A549 (cell line): ENCODE measurements around the gene PCNT. TPM values are rescaled to one million over a fixed set of nuclear protein-coding genes. Genes with fewer than 3 reads are reported as not detected.

Experiments used
- ATAC-seq, 2 experiments: fragments of 200-7000 bp in 1 of 2; fragments of >200 bp in 1 of 2; cut with Nextera tagmentation in 1 of 2; cut with Tn5 transposase in 1 of 2; 3 replicates each; pipeline versions ENCODE4 v1.8.0 to v1.9.1; 2018 to 2020; ENCODE audit warnings: mild to moderate bottlenecking in 1 of 2, moderate library complexity in 1 of 2
- CTCF ChIA-PET: fragments of 300-600 bp; sonication (Branson Sonifier 250); formaldehyde crosslinking; extraction: SDS; loops from one replicate; lab custom pipeline; 2021; ENCODE audit warnings: antibody characterized with exemption, inconsistent platforms; lab: Yijun Ruan, JAX
- POLR2A ChIA-PET: fragments of 350-600 bp; formaldehyde crosslinking; extraction: SDS; loops from one replicate; lab custom pipeline; 2021; ENCODE audit warnings: antibody characterized with exemption, inconsistent platforms; lab: Yijun Ruan, JAX
- DNase-seq, 2 experiments: peaks; one replicate each; pipeline versions ENCODE4 v3.0.0 to v3.0.0-alpha.2; 2011 to 2016; ENCODE audit warnings: low read depth in 1 of 2, low spot score in 1 of 2
- FAIRE-seq: peaks from 2 replicates; lab custom pipeline; 2011; peaks lifted over from hg19 to GRCh38; lab: Jason Lieb, UNC
- H3K27ac ChIP-seq, 2 experiments: fragments of >200 bp; sonication (Bioruptor Twin); formaldehyde crosslinking; 3 replicates each; pipeline ENCODE4 v1.5.1; 2016 to 2017
- H3K4me1 ChIP-seq: fragments of >200 bp; sonication (Bioruptor Twin); formaldehyde crosslinking; 3 replicates; pipeline ENCODE4 v1.6.1; 2016
- H3K4me2 ChIP-seq: fragments of >200 bp; sonication (Bioruptor Twin); formaldehyde crosslinking; 3 replicates; pipeline ENCODE4 v1.6.1; 2016
- H3K4me3 ChIP-seq: fragments of >200 bp; sonication (Bioruptor Twin); formaldehyde crosslinking; 3 replicates; pipeline ENCODE4 v1.5.1; 2016
- H3K9me3 ChIP-seq: fragments of >200 bp; sonication (Bioruptor Twin); formaldehyde crosslinking; 3 replicates; pipeline ENCODE4 v1.6.1; 2016
- FOSB ChIP-seq: fragments of 250-450 bp; sonication (Bioruptor Pico); IDR thresholded peaks from 2 replicates; pipeline ENCODE4 v1.5.0; 2020; ENCODE audit warnings: mild to moderate bottlenecking, moderate library complexity
- GATA3 ChIP-seq: IDR thresholded peaks from 2 replicates; pipeline ENCODE4 v1.6.1; 2012; ENCODE audit warnings: borderline replicate concordance
- HDAC2 ChIP-seq: fragments of 200-600 bp; sonication (generic); IDR thresholded peaks from 2 replicates; pipeline ENCODE4 v1.6.1; 2016
- HOXA7 ChIP-seq: fragments of 250-450 bp; sonication (Bioruptor Pico); IDR thresholded peaks from 2 replicates; pipeline ENCODE4 v1.5.0; 2020; ENCODE audit warnings: mild to moderate bottlenecking, moderate library complexity
- JUN ChIP-seq, 2 experiments: fragments of >200 bp; sonication (Bioruptor Twin); formaldehyde crosslinking; IDR thresholded peaks; 2 replicates in 1 of 2; 3 replicates in 1 of 2; pipeline ENCODE4 v1.6.1; 2016 to 2017
- MYC ChIP-seq: IDR thresholded peaks from 2 replicates; pipeline ENCODE4 v1.6.1; 2012; ENCODE audit warnings: mild to moderate bottlenecking, inconsistent platforms, low read length, improper control_type of control experiment, borderline replicate concordance
- RCOR1 ChIP-seq: fragments of 150-350 bp; IDR thresholded peaks from 2 replicates; pipeline ENCODE4 v1.6.1; 2014; ENCODE audit warnings: antibody characterized with exemption, low read length, low read depth
- ZFP36 ChIP-seq: fragments of 450-650 bp; IDR thresholded peaks from 2 replicates; pipeline ENCODE4 v1.6.1; 2014; ENCODE audit warnings: borderline replicate concordance; ENCODE audit not compliant: partially characterized antibody
- WGBS: methylation state at CpG from one replicate; pipeline ENCODE4 v1.1.6; 2017; ENCODE audit errors: missing lambda C conversion rate; 5-methylcytosine and 5-hydroxymethylcytosine counted together
- polyA plus RNA-seq, 4 experiments: library from polyadenylated mRNA; depleted of rRNA in 3 of 4; stranded (reverse); fragments of >200 nt; fragmentation: RNase III in 1 of 4; extraction: RNeasy Plus Mini Kit Qiagen cat#74134 plus additional on column Dnase treatment in 1 of 4; gene quantifications; 2 replicates in 3 of 4; 3 replicates in 1 of 4; pipeline ENCODE4 v1.2.3, GENCODE V29; 2011 to 2017
- TF ChIP-seq, protein P1 (sequence below): fragments of 200-600 bp; sonication (generic); IDR thresholded peaks from 2 replicates; pipeline ENCODE4 v1.6.1; 2016; ENCODE audit warnings: antibody characterized with exemption, mild to moderate bottlenecking, moderate library complexity
- TF ChIP-seq, protein P2 (sequence below): fragments of >200 bp; sonication (Bioruptor Twin); formaldehyde crosslinking; IDR thresholded peaks from 3 replicates; pipeline ENCODE4 v1.6.1; 2016
- TF ChIP-seq, protein P3 (sequence below): fragments of >200 bp; sonication (Bioruptor Twin); formaldehyde crosslinking; IDR thresholded peaks from 2 replicates; pipeline ENCODE4 v1.6.1; 2016

PCNT gene
- polyA plus RNA-seq, 2 of the 4 experiments (the other 2 are of a cell fraction), result 11.1 to 14.6 TPM

DNA sequence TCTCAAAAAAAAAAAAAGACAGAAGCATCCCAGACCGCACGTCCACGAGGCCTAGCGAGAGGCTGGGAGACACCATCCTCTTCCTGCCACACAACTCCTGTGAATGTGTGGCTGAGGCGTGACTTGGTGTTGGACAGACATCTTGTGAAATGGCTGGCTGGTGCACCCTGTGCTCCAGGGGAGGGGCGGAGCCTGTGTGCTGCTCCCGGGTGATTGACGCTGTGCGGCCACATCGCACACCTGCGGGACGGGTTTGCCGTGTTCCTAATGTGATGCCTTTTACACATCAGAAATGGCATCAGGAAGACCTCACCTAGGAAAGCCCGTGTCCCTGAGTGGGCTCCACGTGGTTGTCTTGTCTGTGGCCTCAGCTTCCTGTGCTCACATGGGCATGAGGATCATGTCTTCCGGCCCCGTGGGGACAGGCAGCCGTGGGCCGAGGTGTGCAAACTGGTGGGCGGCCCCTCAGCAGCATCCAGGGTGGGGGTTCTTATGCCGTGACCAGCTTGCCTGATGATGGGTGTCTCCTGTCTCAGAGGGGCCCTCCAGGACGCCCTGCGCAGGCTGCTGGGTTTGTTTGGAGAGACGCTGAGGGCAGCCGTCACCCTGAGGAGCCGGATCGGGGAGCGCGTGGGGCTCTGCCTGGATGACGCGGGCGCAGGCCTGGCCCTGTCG, 64.4 kb downstream of the PCNT start (continued):
- TF ChIP-seq, protein P1, sequence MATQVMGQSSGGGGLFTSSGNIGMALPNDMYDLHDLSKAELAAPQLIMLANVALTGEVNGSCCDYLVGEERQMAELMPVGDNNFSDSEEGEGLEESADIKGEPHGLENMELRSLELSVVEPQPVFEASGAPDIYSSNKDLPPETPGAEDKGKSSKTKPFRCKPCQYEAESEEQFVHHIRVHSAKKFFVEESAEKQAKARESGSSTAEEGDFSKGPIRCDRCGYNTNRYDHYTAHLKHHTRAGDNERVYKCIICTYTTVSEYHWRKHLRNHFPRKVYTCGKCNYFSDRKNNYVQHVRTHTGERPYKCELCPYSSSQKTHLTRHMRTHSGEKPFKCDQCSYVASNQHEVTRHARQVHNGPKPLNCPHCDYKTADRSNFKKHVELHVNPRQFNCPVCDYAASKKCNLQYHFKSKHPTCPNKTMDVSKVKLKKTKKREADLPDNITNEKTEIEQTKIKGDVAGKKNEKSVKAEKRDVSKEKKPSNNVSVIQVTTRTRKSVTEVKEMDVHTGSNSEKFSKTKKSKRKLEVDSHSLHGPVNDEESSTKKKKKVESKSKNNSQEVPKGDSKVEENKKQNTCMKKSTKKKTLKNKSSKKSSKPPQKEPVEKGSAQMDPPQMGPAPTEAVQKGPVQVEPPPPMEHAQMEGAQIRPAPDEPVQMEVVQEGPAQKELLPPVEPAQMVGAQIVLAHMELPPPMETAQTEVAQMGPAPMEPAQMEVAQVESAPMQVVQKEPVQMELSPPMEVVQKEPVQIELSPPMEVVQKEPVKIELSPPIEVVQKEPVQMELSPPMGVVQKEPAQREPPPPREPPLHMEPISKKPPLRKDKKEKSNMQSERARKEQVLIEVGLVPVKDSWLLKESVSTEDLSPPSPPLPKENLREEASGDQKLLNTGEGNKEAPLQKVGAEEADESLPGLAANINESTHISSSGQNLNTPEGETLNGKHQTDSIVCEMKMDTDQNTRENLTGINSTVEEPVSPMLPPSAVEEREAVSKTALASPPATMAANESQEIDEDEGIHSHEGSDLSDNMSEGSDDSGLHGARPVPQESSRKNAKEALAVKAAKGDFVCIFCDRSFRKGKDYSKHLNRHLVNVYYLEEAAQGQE, result no peak
- no peak for TF ChIP-seq HOXA7 (CRISPR knock-in tag)
- TF ChIP-seq MYC, result no peak
- no peak for TF ChIP-seq JUN (IDR thresholded peaks at IDR 0.05)
- no peak for TF ChIP-seq ZFP36
- TF ChIP-seq, protein P2, sequence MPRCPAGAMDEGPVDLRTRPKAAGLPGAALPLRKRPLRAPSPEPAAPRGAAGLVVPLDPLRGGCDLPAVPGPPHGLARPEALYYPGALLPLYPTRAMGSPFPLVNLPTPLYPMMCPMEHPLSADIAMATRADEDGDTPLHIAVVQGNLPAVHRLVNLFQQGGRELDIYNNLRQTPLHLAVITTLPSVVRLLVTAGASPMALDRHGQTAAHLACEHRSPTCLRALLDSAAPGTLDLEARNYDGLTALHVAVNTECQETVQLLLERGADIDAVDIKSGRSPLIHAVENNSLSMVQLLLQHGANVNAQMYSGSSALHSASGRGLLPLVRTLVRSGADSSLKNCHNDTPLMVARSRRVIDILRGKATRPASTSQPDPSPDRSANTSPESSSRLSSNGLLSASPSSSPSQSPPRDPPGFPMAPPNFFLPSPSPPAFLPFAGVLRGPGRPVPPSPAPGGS, result no peak

GRCh38 chr21:46388896-46389295, 64.9 kb downstream of the PCNT start:
- 95% methylated on average over 19 of the region's 23 CpGs for WGBS
- ChIA-PET POLR2A (no interaction called here), CTCF (interaction anchor here (1.1 to 1.3 kb wide), 3 partner anchors 12 to 63 kb away, joined by 3 to 4 read pairs (median 3); no protein-coding TSS in a partner anchor)
- ATAC-seq, result no peak
- no peak for TF ChIP-seq GATA3
- no peak for TF ChIP-seq RCOR1
- TF ChIP-seq, all 56 proteins: peak for 0
- H3K4me3 ChIP-seq, result no peak overlapping the region
- DNase-seq (no peak), FAIRE-seq (no peak)
- H3K27ac ChIP-seq, result no peak overlapping the region
- no peaks in the 10 kb centered on the region for H3K9me3 ChIP-seq
- no peaks in the 10 kb centered on the region for H3K4me1 ChIP-seq
- H3K4me2 ChIP-seq, result no peak overlapping the region

DNA sequence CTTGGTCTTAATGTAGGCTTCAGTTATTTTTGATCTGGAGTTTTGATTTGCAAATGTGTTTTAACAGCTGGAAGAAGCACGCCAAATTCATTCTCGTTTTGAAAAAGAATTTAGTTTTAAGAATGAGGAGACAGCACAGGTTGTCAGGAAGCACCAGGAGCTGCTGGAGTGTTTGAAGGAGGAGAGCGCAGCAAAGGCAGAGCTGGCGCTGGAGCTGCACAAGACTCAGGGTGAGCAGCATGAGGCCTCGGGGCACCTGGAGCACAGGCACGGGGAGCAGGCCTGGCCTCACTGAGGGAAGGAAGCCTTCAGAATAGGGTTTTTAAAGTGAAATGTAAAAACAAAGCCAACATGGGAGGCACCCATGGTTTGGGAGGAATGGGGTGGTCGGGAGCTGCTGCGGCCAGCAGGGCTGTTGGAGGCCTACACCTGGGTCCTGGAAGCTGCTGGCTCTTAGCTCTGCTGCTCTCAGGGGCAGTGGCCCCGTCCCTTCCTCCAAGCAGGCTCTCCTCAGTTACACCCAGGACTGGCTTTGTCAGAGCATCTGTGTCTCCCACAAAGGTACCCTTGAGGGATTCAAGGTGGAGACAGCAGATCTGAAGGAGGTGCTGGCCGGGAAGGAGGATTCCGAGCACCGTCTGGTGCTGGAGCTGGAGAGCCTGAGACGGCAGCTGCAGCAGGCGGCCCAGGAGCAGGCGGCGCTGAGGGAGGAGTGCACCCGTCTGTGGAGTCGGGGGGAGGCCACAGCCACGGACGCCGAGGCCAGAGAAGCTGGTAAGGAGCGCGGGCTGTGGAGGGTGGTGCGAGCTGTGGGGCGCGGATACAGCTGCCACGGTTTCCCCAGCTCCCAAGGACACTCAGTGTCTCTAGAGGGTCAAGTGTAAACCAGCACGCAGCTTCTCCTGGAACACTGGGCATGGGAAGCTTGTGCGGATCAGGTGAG, 66.9 kb downstream of the PCNT start:
- POLR2A ChIA-PET, result no interaction called here
- 94% methylated on average over 29 of the region's 29 CpGs for WGBS
- Histone ChIP-seq H3K4me2 (no peak overlapping the region), H3K9me3 (no peaks in the 10 kb centered on the region), H3K4me3 (no peak overlapping the region), H3K4me1 (no peaks in the 10 kb centered on the region), H3K27ac (no peak overlapping the region)
- FAIRE-seq (no peak), DNase-seq (no peak), ATAC-seq (no peak)
- CTCF ChIA-PET, result interaction anchor here (1.4 kb wide), 1 partner anchor 43 kb away, joined by 3 read pairs; no protein-coding TSS in a partner anchor
- TF ChIP-seq FOSB (CRISPR knock-in tag), result no peak

- Histone ChIP-seq H3K4me3 (no peak overlapping the region), H3K9me3 (no peaks in the 10 kb centered on the region), H3K27ac (no peak overlapping the region), H3K4me2 (no peak overlapping the region)
- DNase-seq (no peak), ATAC-seq (no peak)
- CTCF ChIA-PET, result interaction anchor here (1.4 kb wide), 1 partner anchor 44 kb away, joined by 3 read pairs; no protein-coding TSS in a partner anchor
- 88% methylated on average over 9 of the region's 9 CpGs for WGBS
- TF ChIP-seq, protein P3, sequence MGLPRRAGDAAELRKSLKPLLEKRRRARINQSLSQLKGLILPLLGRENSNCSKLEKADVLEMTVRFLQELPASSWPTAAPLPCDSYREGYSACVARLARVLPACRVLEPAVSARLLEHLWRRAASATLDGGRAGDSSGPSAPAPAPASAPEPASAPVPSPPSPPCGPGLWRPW, result no peak
- no peak for TF ChIP-seq HDAC2
- TF ChIP-seq, all 56 proteins: peak for 0
- POLR2A ChIA-PET, result no interaction called here
- no peak for FAIRE-seq
- no peaks in the 10 kb centered on the region for H3K4me1 ChIP-seq
Measured at GRCh38 chr21:46391773-46392172, 67.8 kb downstream of the PCNT start.
